MCF 10A (cell line): ENCODE measurements around the gene SLC18A3. TPM values are rescaled to one million over a fixed set of nuclear protein-coding genes. Genes with fewer than 3 reads are reported as not detected.

Experiments used
- BruUV-seq: library from RNA; stranded (reverse); fragments of 400-500 nt; replicated peaks from 2 replicates; lab custom pipeline; 2021; lab: Mats Ljungman, UMichigan
- CTCF ChIA-PET: fragments of 300-600 bp; sonication (Branson Sonifier 250); formaldehyde crosslinking; extraction: SDS; loops from one replicate; lab custom pipeline; 2021; ENCODE audit warnings: antibody characterized with exemption, inconsistent platforms; lab: Yijun Ruan, JAX
- POLR2A ChIA-PET: fragments of 300-600, 350-650 bp; sonication (Branson Sonifier 250); formaldehyde crosslinking; extraction: SDS; loops from one replicate; lab custom pipeline; 2020; ENCODE audit warnings: antibody characterized with exemption, inconsistent platforms; lab: Yijun Ruan, JAX
- DNase-seq: peaks from one replicate; pipeline ENCODE4 v3.0.0-alpha.2; 2018; ENCODE audit not compliant: unreplicated experiment
- H3K27ac Mint-ChIP-seq: one replicate; pipeline ENCODE4 v1.8.0; 2022; ENCODE audit warnings: mild to moderate bottlenecking, low read depth, mixed read lengths; ENCODE audit not compliant: unreplicated experiment
- H3K27me3 Mint-ChIP-seq: one replicate; pipeline ENCODE4 v1.8.0; 2022; ENCODE audit warnings: mixed read lengths; ENCODE audit not compliant: insufficient read depth, unreplicated experiment
- H3K36me3 Mint-ChIP-seq: one replicate; pipeline ENCODE4 v1.8.0; 2022; ENCODE audit warnings: mild to moderate bottlenecking, moderate library complexity, mixed read lengths; ENCODE audit not compliant: insufficient read depth, unreplicated experiment
- H3K4me1 Mint-ChIP-seq: one replicate; pipeline ENCODE4 v1.8.0; 2022; ENCODE audit warnings: mixed read lengths; ENCODE audit not compliant: insufficient read depth, unreplicated experiment
- H3K4me3 Mint-ChIP-seq: one replicate; pipeline ENCODE4 v1.8.0; 2022; ENCODE audit warnings: mild to moderate bottlenecking, moderate library complexity, mixed read lengths; ENCODE audit not compliant: unreplicated experiment
- H3K9me3 Mint-ChIP-seq: one replicate; pipeline ENCODE4 v1.8.0; 2022; ENCODE audit warnings: mixed read lengths; ENCODE audit not compliant: unreplicated experiment
- intact Hi-C: fragments of 100-400 bp; cut with micrococcal nuclease; formaldehyde crosslinking; loops from 2 replicates; pipeline ENCODE4 v1.14.1; 2022
- total RNA-seq: library from RNA; stranded (reverse); gene quantifications from 2 replicates; pipeline ENCODE4 v1.2.3, GENCODE V29; 2022
- TF ChIP-seq, protein P1 (sequence below): fragments of 200-600 bp; IDR thresholded peaks from one replicate; pipeline ENCODE4 v1.8.0; 2022; ENCODE audit warnings: antibody characterized with exemption, mild to moderate bottlenecking; ENCODE audit not compliant: unreplicated experiment

SLC18A3 gene
- total RNA-seq, 1 experiment from 2014 or later, result not detected

DNA sequence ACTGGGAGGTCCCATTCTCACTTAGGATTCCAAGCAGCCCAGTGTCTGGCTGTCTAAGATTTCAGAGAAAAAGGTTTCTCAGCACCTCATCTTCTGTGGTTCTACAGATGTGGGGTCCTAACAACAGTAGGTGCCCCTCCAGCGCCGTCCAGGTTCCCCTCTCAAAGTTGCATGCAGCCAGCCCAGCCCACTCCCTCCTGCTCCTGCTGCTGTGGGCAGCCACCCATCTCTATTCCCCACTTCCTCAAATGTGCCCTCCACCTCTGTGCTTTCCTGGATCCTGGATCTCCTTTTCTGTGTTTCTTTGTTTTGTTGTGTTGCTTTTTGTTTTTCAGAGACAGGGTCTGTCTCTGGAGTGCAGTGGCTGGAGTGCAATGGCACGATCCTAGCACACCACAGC lies 13.3 kb upstream of the SLC18A3 start:
- CTCF ChIA-PET, result interaction anchor here (0.9 to 5.3 kb wide), 2 partner anchors 9 to 140 kb away, joined by 3 to 29 read pairs; no protein-coding TSS in a partner anchor
- Mint-ChIP-seq H3K27me3 (no peaks in the 10 kb centered on the region), H3K4me1 (peaks cover 8% of the 10 kb centered on the region), H3K27ac (no peak overlapping the region), H3K4me3 (no peak overlapping the region), H3K9me3 (no peaks in the 10 kb centered on the region), H3K36me3 (no peaks in the 10 kb centered on the region)
- POLR2A ChIA-PET, result interaction anchor here (0.6 to 1.9 kb wide), 2 partner anchors 58 to 117 kb away, joined by 3 to 5 read pairs; partner anchors contain the start of gene ERCC6
- BruUV-seq, result no TSS peak
- DNase-seq, result no peak
- intact Hi-C loops, result no loop called here
- TF ChIP-seq, protein P1, sequence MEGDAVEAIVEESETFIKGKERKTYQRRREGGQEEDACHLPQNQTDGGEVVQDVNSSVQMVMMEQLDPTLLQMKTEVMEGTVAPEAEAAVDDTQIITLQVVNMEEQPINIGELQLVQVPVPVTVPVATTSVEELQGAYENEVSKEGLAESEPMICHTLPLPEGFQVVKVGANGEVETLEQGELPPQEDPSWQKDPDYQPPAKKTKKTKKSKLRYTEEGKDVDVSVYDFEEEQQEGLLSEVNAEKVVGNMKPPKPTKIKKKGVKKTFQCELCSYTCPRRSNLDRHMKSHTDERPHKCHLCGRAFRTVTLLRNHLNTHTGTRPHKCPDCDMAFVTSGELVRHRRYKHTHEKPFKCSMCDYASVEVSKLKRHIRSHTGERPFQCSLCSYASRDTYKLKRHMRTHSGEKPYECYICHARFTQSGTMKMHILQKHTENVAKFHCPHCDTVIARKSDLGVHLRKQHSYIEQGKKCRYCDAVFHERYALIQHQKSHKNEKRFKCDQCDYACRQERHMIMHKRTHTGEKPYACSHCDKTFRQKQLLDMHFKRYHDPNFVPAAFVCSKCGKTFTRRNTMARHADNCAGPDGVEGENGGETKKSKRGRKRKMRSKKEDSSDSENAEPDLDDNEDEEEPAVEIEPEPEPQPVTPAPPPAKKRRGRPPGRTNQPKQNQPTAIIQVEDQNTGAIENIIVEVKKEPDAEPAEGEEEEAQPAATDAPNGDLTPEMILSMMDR, result no peak

DNA sequence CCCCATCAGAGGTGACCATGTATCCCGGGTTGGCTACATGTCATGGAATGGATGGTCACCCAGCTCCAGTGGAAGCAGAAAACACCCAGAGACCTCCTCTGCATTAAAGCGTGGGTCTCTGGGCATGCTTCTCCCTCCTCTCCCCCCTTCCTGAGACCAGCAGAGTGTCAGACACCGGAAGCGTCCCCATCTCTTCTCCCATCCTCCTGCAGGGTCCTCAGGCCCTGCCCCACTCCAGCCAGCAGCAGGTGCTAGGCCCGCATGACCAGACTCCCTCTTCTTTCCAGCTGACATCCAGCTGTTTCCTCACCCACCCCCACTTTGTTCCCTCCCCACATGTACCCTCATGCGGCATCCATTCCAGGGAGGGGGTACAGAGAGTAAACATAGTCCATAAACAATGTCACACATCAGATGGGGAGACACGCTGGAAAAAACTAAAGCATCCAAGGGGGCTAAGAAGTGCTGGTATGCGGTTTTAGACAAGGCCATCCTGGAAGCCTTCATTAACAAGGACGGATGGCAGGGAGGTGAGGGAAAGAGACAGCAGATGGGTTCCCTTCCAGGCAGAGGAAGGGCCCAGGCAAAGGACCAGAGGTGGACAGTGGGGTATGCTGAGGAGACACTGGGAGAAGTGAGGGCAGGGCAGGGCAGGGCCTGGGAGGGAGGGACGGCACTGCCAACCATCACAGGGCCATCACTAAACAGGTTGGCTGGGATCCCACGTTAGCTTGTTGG lies 12.5 kb upstream of the SLC18A3 start:
- TF ChIP-seq, protein P1, result no peak

DNA sequence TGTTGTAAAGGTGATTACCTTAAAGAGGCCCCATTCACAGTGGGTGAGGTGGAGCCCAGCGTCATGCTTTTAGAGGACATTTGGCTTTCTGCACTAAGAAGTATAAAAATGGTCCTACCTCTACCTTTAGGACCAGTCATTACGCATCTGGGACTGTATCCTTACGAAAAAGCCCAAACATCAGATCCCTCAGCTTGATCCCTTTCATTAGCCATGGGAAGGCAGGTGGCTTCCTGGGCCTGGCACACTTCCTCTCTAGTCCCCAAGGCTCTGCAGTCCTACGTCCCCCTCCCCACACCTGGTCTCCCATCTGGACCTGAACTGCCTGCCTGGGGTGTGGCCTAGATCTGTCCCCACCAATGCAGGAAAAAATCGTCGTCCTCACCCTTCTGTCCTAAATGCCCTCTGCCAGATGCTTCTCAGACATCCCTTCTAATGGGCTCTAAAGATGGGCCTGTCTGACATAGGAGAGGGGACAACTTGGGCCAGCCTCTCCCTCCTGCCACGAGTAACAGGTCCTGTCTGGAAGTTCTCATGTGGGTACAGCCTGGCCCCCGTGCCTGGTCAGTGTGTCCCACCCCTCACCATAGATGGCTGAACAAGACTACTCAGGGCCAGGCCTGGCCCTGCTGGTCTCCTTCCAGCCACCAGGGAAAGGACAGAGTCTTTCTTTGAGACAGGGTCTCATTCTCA lies 11.8 kb upstream of the SLC18A3 start:
- TF ChIP-seq, protein P1, result no peak
- no peaks in the 10 kb centered on the region for H3K36me3 Mint-ChIP-seq
- H3K27ac Mint-ChIP-seq, result no peak overlapping the region
- intact Hi-C loops, result no loop called here
- CTCF ChIA-PET, result interaction anchor here (0.6 kb wide), 1 partner anchor 109 kb away, joined by 3 read pairs; no protein-coding TSS in a partner anchor
- no peak for DNase-seq
- POLR2A ChIA-PET, result no interaction called here
- H3K4me3 Mint-ChIP-seq, result no peak overlapping the region
- peaks cover 3% of the 10 kb centered on the region for H3K27me3 Mint-ChIP-seq
- BruUV-seq, result no TSS peak
- H3K4me1 Mint-ChIP-seq, result peaks cover 7% of the 10 kb centered on the region
- H3K9me3 Mint-ChIP-seq, result no peaks in the 10 kb centered on the region

More for the DNA sequence above, 12.5 kb upstream of the SLC18A3 start:
- DNase-seq, result no peak
- intact Hi-C loops, result no loop called here
- no peak overlapping the region for H3K4me3 Mint-ChIP-seq
- no peaks in the 10 kb centered on the region for H3K9me3 Mint-ChIP-seq
- peaks cover 12% of the 10 kb centered on the region for H3K4me1 Mint-ChIP-seq
- ChIA-PET POLR2A (no interaction called here), CTCF (no interaction called here)
- BruUV-seq, result no TSS peak
- H3K36me3 Mint-ChIP-seq, result no peaks in the 10 kb centered on the region
- H3K27me3 Mint-ChIP-seq, result no peaks in the 10 kb centered on the region
- H3K27ac Mint-ChIP-seq, result no peak overlapping the region

DNA sequence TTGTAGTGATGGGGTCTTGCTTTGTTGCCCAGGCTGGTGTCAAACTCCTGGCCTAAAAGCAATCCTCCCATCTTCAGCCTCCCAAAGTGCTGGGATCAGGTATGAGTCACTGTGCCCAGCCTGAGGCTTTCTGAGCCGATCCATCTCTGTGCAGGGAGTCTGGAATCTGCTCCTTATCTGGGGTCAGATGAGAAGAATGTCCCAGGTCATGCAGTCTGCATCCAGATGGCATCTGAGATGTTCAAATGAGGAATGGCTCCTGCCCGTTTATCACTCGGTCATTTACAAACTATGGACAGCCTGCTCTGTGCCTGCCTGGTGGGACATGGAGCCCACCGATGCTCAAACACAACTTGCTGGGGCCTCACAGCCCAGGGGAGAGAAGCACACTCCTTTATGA lies 11.1 kb upstream of the SLC18A3 start:
- no peaks in the 10 kb centered on the region for H3K36me3 Mint-ChIP-seq
- TF ChIP-seq, protein P1, result no peak
- H3K4me3 Mint-ChIP-seq, result no peak overlapping the region
- ChIA-PET CTCF (interaction anchor here (0.5 to 0.6 kb wide), 4 partner anchors 29 to 1046 kb away, joined by 3 read pairs; no protein-coding TSS in a partner anchor), POLR2A (no interaction called here)
- no peak for DNase-seq
- H3K27ac Mint-ChIP-seq, result no peak overlapping the region
- peaks cover 6% of the 10 kb centered on the region for H3K4me1 Mint-ChIP-seq
- BruUV-seq, result no TSS peak
- H3K27me3 Mint-ChIP-seq, result peaks cover 9% of the 10 kb centered on the region
- intact Hi-C loops, result no loop called here
- H3K9me3 Mint-ChIP-seq, result no peaks in the 10 kb centered on the region
